Fibroblast of lung (primary cell): ENCODE measurements around the gene C1RL. TPM values are rescaled to one million over a fixed set of nuclear protein-coding genes. Genes with fewer than 3 reads are reported as not detected.
A peak's percentile ranks its signal among the peaks of the same experiment; 100 is the strongest.

Experiments
- DNase-seq, 2 donors: peaks; one replicate each; pipeline versions ENCODE4 v3.0.0 to v3.0.0-alpha.2; 2010; ENCODE audit warnings: low read depth in 2 of 2
- H2AFZ ChIP-seq: 2 replicates; pipeline ENCODE4 v1.5.1; 2012; ENCODE audit warnings: low read length, control low read depth, inconsistent platforms
- H3K27ac ChIP-seq: 2 replicates; pipeline ENCODE4 v1.5.1; 2011; ENCODE audit warnings: low read length, control low read depth; ENCODE audit not compliant: insufficient read depth
- H3K27me3 ChIP-seq: 2 replicates; pipeline ENCODE4 v1.5.1; 2011; ENCODE audit warnings: mild to moderate bottlenecking, low read length; ENCODE audit not compliant: control insufficient read depth, insufficient read depth
- H3K36me3 ChIP-seq: 2 replicates; pipeline ENCODE4 v1.5.1; 2011; ENCODE audit warnings: low read length; ENCODE audit not compliant: control insufficient read depth, insufficient read depth
- H3K4me1 ChIP-seq: 2 replicates; pipeline ENCODE4 v1.5.1; 2011; ENCODE audit warnings: low read length; ENCODE audit not compliant: control insufficient read depth, insufficient read depth; ENCODE audit errors: extremely low read depth
- H3K4me2 ChIP-seq: 2 replicates; pipeline ENCODE4 v1.5.1; 2011; ENCODE audit warnings: low read length, control low read depth; ENCODE audit not compliant: insufficient read depth; ENCODE audit errors: extremely low read depth
- H3K4me3 ChIP-seq, 4 experiments: fragments of 200-600 bp in 1 of 4; sonication (generic) in 1 of 4; replicated peaks in 1 of 4; 2 replicates each; pipeline ENCODE4 v1.5.1; 2011 to 2016; ENCODE audit warnings: low read length in 4 of 4, low read depth in 3 of 4, mild to moderate bottlenecking in 3 of 4, control low read depth in 2 of 4, inconsistent platforms in 1 of 4, mixed read lengths in 1 of 4; ENCODE audit not compliant: insufficient read depth in 1 of 4; ENCODE audit errors: control extremely low read depth in 1 of 4
- H3K79me2 ChIP-seq: 2 replicates; pipeline ENCODE4 v1.5.1; 2012; ENCODE audit warnings: mild to moderate bottlenecking, low read length, inconsistent platforms; ENCODE audit not compliant: control insufficient read depth, insufficient read depth
- H3K9ac ChIP-seq: 2 replicates; pipeline ENCODE4 v1.5.1; 2011; ENCODE audit warnings: mild to moderate bottlenecking, low read length, control low read depth; ENCODE audit not compliant: insufficient read depth
- H3K9me3 ChIP-seq: 2 replicates; pipeline ENCODE4 v1.5.1; 2012; ENCODE audit warnings: low read depth, low read length; ENCODE audit not compliant: control insufficient read depth, insufficient read depth
- H4K20me1 ChIP-seq: 2 replicates; pipeline ENCODE4 v1.5.1; 2011; ENCODE audit warnings: low read length; ENCODE audit not compliant: control insufficient read depth, insufficient read depth; ENCODE audit errors: extremely low read depth
- EZH2 ChIP-seq: IDR thresholded peaks from 2 replicates; pipeline ENCODE4 v1.5.1; 2012; ENCODE audit warnings: low read length, control low read depth, mild to moderate bottlenecking; ENCODE audit errors: missing control alignments
- polyA plus RNA-seq, 2 donors: library from polyadenylated mRNA; depleted of rRNA in 1 of 2; stranded (reverse) in 1 of 2; unstranded in 1 of 2; fragments of >200 nt; gene quantifications; 2 replicates each; pipeline ENCODE4 v1.2.1, GENCODE V29; 2011 to 2012; ENCODE audit warnings: missing spikeins in 1 of 2
- total RNA-seq: library from RNA; depleted of rRNA; stranded (reverse); fragments of >200 nt; gene quantifications from 2 replicates; pipeline ENCODE4 v1.2.1, GENCODE V29; 2014
- TF ChIP-seq, protein P1 (sequence below), 2 donors: IDR thresholded peaks in 1 of 2; conservative IDR thresholded peaks in 1 of 2; 1 replicate in 1 of 2; 2 replicates in 1 of 2; pipeline ENCODE4 v1.5.1; 2011 to 2012; ENCODE audit warnings: low read length in 2 of 2, control low read depth in 1 of 2, inconsistent platforms in 1 of 2, low read depth in 1 of 2, mild to moderate bottlenecking in 1 of 2

Gene C1RL
- total and polyA plus RNA-seq, 2 donors (not counting 1 experiment from before 2014, with no cell fraction given): 46.2 to 64.9 TPM

- no peak overlapping the region for H3K4me2 ChIP-seq
- H3K79me2 ChIP-seq: peaks cover 3% of the 10 kb centered on the region
- peaks cover 28% of the 10 kb centered on the region for H3K36me3 ChIP-seq
- no peak for DNase-seq
- no peak for TF ChIP-seq EZH2
- TF ChIP-seq, protein P1, sequence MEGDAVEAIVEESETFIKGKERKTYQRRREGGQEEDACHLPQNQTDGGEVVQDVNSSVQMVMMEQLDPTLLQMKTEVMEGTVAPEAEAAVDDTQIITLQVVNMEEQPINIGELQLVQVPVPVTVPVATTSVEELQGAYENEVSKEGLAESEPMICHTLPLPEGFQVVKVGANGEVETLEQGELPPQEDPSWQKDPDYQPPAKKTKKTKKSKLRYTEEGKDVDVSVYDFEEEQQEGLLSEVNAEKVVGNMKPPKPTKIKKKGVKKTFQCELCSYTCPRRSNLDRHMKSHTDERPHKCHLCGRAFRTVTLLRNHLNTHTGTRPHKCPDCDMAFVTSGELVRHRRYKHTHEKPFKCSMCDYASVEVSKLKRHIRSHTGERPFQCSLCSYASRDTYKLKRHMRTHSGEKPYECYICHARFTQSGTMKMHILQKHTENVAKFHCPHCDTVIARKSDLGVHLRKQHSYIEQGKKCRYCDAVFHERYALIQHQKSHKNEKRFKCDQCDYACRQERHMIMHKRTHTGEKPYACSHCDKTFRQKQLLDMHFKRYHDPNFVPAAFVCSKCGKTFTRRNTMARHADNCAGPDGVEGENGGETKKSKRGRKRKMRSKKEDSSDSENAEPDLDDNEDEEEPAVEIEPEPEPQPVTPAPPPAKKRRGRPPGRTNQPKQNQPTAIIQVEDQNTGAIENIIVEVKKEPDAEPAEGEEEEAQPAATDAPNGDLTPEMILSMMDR (conservative IDR thresholded peaks at IDR 0.05 in 1 of 2, IDR thresholded peaks at IDR 0.05 in 1 of 2; ENCODE audit: low read depth in 1 of 2, low read length in 2 of 2): no peak
- no peaks in the 10 kb centered on the region for H4K20me1 ChIP-seq
- no peak overlapping the region for H3K27ac ChIP-seq
- no peaks in the 10 kb centered on the region for H3K27me3 ChIP-seq
- H3K4me1 ChIP-seq: peaks cover 16% of the 10 kb centered on the region
- no peak overlapping the region for H2AFZ ChIP-seq
- peaks cover 4% of the 10 kb centered on the region for H3K9me3 ChIP-seq
- no peak overlapping the region for H3K9ac ChIP-seq
- peak overlapping the region in 1 of 4 experiments; percentile 93 for H3K4me3 ChIP-seq
Observed at GRCh38 chr12:7089196-7089871, 19.7 kb downstream of the C1RL start.

- no peaks in the 10 kb centered on the region for H3K79me2 ChIP-seq
- no peak overlapping the region for H3K4me2 ChIP-seq
- no peaks in the 10 kb centered on the region for H3K27me3 ChIP-seq
- DNase-seq: no peak
- peaks cover 19% of the 10 kb centered on the region for H3K4me1 ChIP-seq
- H2AFZ ChIP-seq: no peak overlapping the region
- no peaks in the 10 kb centered on the region for H4K20me1 ChIP-seq
- no peak overlapping the region for H3K27ac ChIP-seq
- no peak overlapping the region for H3K9ac ChIP-seq
- H3K9me3 ChIP-seq: peaks cover 4% of the 10 kb centered on the region
- TF ChIP-seq, protein P1 (conservative IDR thresholded peaks at IDR 0.05 in 1 of 2, IDR thresholded peaks at IDR 0.05 in 1 of 2; ENCODE audit: low read depth in 1 of 2, low read length in 2 of 2): no peak
- no peak for TF ChIP-seq EZH2
- peaks cover 41% of the 10 kb centered on the region for H3K36me3 ChIP-seq
- H3K4me3 ChIP-seq: no peak overlapping the region
Observed at GRCh38 chr12:7083125-7083524, 25.9 kb downstream of the C1RL start.

DNA sequence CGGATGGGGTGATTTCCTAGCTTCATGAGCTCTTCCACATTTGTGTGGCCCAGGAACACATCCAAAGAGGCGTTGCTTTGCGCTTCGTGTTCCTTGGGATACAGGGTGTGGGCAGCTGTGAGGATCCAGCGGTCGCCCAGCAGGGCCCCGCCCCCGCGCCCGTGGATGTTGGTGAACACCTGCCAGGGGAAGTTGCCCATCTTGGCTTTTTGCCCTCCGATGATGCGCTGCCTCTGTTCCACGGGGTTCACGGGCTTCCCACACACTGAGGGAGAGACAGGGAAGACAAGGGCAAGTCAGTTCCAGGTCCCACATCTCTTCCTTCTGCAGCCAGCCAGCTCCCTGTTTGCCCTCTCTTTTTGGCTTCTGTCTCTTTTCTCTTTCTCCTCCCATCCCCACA is 28.0 kb downstream of the C1RL start:
- Histone ChIP-seq H3K4me3 (no peak overlapping the region), H3K4me1 (peaks cover 24% of the 10 kb centered on the region), H3K9ac (no peak overlapping the region), H3K27ac (no peak overlapping the region), H2AFZ (no peak overlapping the region), H3K9me3 (peaks cover 4% of the 10 kb centered on the region), H3K79me2 (no peaks in the 10 kb centered on the region), H4K20me1 (no peaks in the 10 kb centered on the region), H3K27me3 (no peaks in the 10 kb centered on the region), H3K4me2 (no peak overlapping the region), H3K36me3 (peaks cover 32% of the 10 kb centered on the region)
- TF ChIP-seq EZH2: no peak
- no peak for DNase-seq
